ENCODE measurements around the gene S1PR3. TPM values are rescaled to one million over a fixed set of nuclear protein-coding genes. Genes with fewer than 3 reads are reported as not detected.

Gene S1PR3
- total and polyA plus RNA-seq, 2 experiments from 2014 or later, result 11.8 to 16.9 TPM

DNA sequence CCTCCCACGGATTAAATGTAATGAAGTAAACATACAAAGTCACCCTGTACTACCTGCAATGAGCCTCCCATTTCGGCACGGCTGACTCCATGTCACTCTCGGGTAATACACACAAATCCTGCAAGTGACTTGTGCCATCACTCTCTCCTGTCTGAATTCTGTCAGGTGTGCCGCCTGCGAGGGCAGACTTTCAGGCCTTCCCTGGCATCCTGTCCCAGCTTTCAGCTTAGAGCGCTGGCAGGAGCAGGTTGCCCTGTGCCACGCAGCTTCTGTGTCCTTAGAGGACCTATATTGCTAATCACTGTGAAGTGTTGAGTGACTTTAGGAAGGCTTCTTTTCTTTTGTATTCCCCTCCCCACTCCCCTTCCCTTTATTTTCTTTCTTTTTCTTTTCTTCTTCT, 25.8 kb upstream of the S1PR3 start:
- in situ Hi-C loops (cut with MboI), result no loop called here
- 93 to 94% methylated on average over 8 of the region's 8 CpGs for WGBS, 2 experiments (ENCODE audit: low coverage in 1 of 2, low lambda C conversion rate in 2 of 2, missing lambda C conversion rate in 2 of 2)
- H3K4me1 ChIP-seq (ENCODE audit: insufficient read depth), result no peaks in the 10 kb centered on the region
- TF ChIP-seq EZH2 (IDR thresholded peaks at IDR 0.05; ENCODE audit: insufficient read depth, poor library complexity, severe bottlenecking) (no peak), EZH2phosphoT487 (IDR thresholded peaks at IDR 0.05; ENCODE audit: insufficient read depth, low read depth) (no peak)
- H3K4me2 ChIP-seq (ENCODE audit: unreplicated experiment), result no peak overlapping the region
- 0 out of 2 replicates have a peak, but pooled peaks cover 15% of the 10 kb centered on the region for H3K27me3 ChIP-seq (replicated peaks; ENCODE audit: insufficient read depth)
- DNase-seq, result no peak
- no peak overlapping the region for H3K27ac ChIP-seq
- H3K36me3 ChIP-seq (ENCODE audit: low read depth), result no peaks in the 10 kb centered on the region
- H2AFZ ChIP-seq, result no peak overlapping the region
- H3K9me3 ChIP-seq (ENCODE audit: low read depth), result no peaks in the 10 kb centered on the region
- H3F3A ChIP-seq (ENCODE audit: insufficient read depth), result no peaks in the 10 kb centered on the region
- H3K9ac ChIP-seq, result no peak overlapping the region
- no peaks in the 10 kb centered on the region for H3K9me2 ChIP-seq (ENCODE audit: insufficient read depth)
- H3K4me3 ChIP-seq, result no peak overlapping the region
- no peaks in the 10 kb centered on the region for H3K79me2 ChIP-seq (ENCODE audit: insufficient read depth)
- no peaks in the 10 kb centered on the region for H4K20me1 ChIP-seq (ENCODE audit: insufficient read depth)

- Histone ChIP-seq H3K9ac (no peak overlapping the region), H4K20me1 (ENCODE audit: insufficient read depth) (no peaks in the 10 kb centered on the region), H3K9me3 (ENCODE audit: low read depth) (no peaks in the 10 kb centered on the region), H3K4me1 (ENCODE audit: insufficient read depth) (no peaks in the 10 kb centered on the region), H2AFZ (no peak overlapping the region), H3K36me3 (ENCODE audit: low read depth) (no peaks in the 10 kb centered on the region), H3K79me2 (ENCODE audit: insufficient read depth) (no peaks in the 10 kb centered on the region), H3K27me3 (replicated peaks; ENCODE audit: insufficient read depth) (0 out of 2 replicates have a peak, but pooled peaks cover 11% of the 10 kb centered on the region), H3F3A (ENCODE audit: insufficient read depth) (no peaks in the 10 kb centered on the region), H3K4me2 (ENCODE audit: unreplicated experiment) (no peak overlapping the region), H3K27ac (no peak overlapping the region), H3K9me2 (ENCODE audit: insufficient read depth) (no peaks in the 10 kb centered on the region), H3K4me3 (no peak overlapping the region)
- in situ Hi-C loops (cut with MboI), result no loop called here
- TF ChIP-seq EZH2phosphoT487 (IDR thresholded peaks at IDR 0.05; ENCODE audit: insufficient read depth, low read depth) (no peak), EZH2 (IDR thresholded peaks at IDR 0.05; ENCODE audit: insufficient read depth, poor library complexity, severe bottlenecking) (no peak)
- no peak for DNase-seq
- 74 to 78% methylated on average over 10 of the region's 10 CpGs for WGBS, 2 experiments (ENCODE audit: low coverage in 1 of 2, low lambda C conversion rate in 2 of 2, missing lambda C conversion rate in 2 of 2)
Measured at GRCh38 chr9:88966894-88967676, 24.2 kb upstream of the S1PR3 start.

- no peak overlapping the region for H2AFZ ChIP-seq
- 0 out of 2 replicates have a peak, but pooled peaks cover 11% of the 10 kb centered on the region for H3K27me3 ChIP-seq (replicated peaks; ENCODE audit: insufficient read depth)
- H3K9me3 ChIP-seq (ENCODE audit: low read depth), result no peaks in the 10 kb centered on the region
- WGBS, 2 experiments (ENCODE audit: low coverage in 1 of 2, low lambda C conversion rate in 2 of 2, missing lambda C conversion rate in 2 of 2), result 76 to 78% methylated on average over 4 of the region's 4 CpGs
- no peaks in the 10 kb centered on the region for H3K36me3 ChIP-seq (ENCODE audit: low read depth)
- H3K27ac ChIP-seq, result no peak overlapping the region
- no peaks in the 10 kb centered on the region for H3K79me2 ChIP-seq (ENCODE audit: insufficient read depth)
- H3F3A ChIP-seq (ENCODE audit: insufficient read depth), result no peaks in the 10 kb centered on the region
- no peaks in the 10 kb centered on the region for H3K9me2 ChIP-seq (ENCODE audit: insufficient read depth)
- no peak overlapping the region for H3K9ac ChIP-seq
- no peaks in the 10 kb centered on the region for H3K4me1 ChIP-seq (ENCODE audit: insufficient read depth)
- no peak for DNase-seq
- H4K20me1 ChIP-seq (ENCODE audit: insufficient read depth), result no peaks in the 10 kb centered on the region
- no peak overlapping the region for H3K4me2 ChIP-seq (ENCODE audit: unreplicated experiment)
- TF ChIP-seq EZH2 (IDR thresholded peaks at IDR 0.05; ENCODE audit: insufficient read depth, poor library complexity, severe bottlenecking) (no peak), EZH2phosphoT487 (IDR thresholded peaks at IDR 0.05; ENCODE audit: insufficient read depth, low read depth) (no peak)
- H3K4me3 ChIP-seq, result no peak overlapping the region
- in situ Hi-C loops (cut with MboI), result no loop called here
Measured at GRCh38 chr9:88968799-88969198, 22.5 kb upstream of the S1PR3 start.

DNA sequence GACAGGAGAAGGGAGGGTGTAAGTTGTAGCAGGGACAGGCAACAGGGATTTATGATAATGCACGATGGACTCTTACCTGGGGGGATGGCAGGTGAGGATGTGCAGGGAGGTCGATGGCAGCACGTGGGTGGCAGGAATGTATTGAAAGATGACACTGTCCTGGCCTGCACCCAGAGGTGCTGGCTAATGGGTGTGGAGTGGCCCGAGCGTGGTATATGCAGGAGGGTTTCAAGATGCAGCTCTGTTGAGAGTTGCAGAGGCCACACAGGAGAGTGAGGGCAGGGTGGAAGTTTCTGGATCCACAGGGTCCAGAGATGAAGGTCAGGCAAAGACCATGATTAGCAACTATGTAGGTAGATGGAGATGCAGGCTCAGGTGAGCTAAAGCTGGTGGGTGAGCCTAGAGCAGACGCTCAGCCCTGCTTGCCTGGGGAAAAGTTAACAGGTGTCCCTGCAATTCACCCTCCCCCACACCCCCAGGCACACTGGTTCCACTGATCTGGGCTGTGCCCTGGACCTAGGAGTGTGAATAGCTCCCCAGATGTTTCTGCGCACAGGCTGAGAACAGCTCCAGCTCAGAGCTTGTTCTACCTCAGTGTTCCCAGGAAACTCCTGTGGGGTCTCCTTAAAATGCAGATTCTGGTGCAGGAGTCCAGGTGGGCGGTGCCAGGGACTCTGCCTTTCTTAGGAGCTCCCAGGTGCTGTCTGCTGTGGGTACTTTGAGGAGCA, 21.5 kb upstream of the S1PR3 start:
- no peaks in the 10 kb centered on the region for H3K4me1 ChIP-seq (ENCODE audit: insufficient read depth)
- H3K27me3 ChIP-seq (replicated peaks; ENCODE audit: insufficient read depth), result 0 out of 2 replicates have a peak, but pooled peaks cover 11% of the 10 kb centered on the region
- no peak overlapping the region for H2AFZ ChIP-seq
- no peaks in the 10 kb centered on the region for H3K9me3 ChIP-seq (ENCODE audit: low read depth)
- no peak overlapping the region for H3K27ac ChIP-seq
- H3K4me3 ChIP-seq, result no peak overlapping the region
- no peaks in the 10 kb centered on the region for H3F3A ChIP-seq (ENCODE audit: insufficient read depth)
- no peaks in the 10 kb centered on the region for H3K9me2 ChIP-seq (ENCODE audit: insufficient read depth)
- no peak for TF ChIP-seq EZH2phosphoT487 (IDR thresholded peaks at IDR 0.05; ENCODE audit: insufficient read depth, low read depth)
- TF ChIP-seq EZH2 (IDR thresholded peaks at IDR 0.05; ENCODE audit: insufficient read depth, poor library complexity, severe bottlenecking), result no peak
- in situ Hi-C loops (cut with MboI), result no loop called here
- DNase-seq, result no peak
- no peak overlapping the region for H3K9ac ChIP-seq
- no peak overlapping the region for H3K4me2 ChIP-seq (ENCODE audit: unreplicated experiment)
- H4K20me1 ChIP-seq (ENCODE audit: insufficient read depth), result no peaks in the 10 kb centered on the region
- WGBS, 2 experiments (ENCODE audit: low coverage in 1 of 2, low lambda C conversion rate in 2 of 2, missing lambda C conversion rate in 2 of 2), result 56 to 60% methylated on average over 8 of the region's 8 CpGs
- no peaks in the 10 kb centered on the region for H3K36me3 ChIP-seq (ENCODE audit: low read depth)
- H3K79me2 ChIP-seq (ENCODE audit: insufficient read depth), result no peaks in the 10 kb centered on the region
